Stimulated activated naive CD8-positive, alpha-beta T cell treated with anti-CD3 and anti-CD28 coated beads, Interleukin-15, amount 100 ng/mL, for 72 hours (primary cell): ENCODE measurements around the gene NR2F2.
A peak's percentile ranks its signal among the peaks of the same experiment; 100 is the strongest.

ENCODE experiments used
- ATAC-seq: fragments of 150-1000 bp; cut with Tn5 transposase; 2 replicates; pipeline ENCODE4 v1.10.0; 2021; ENCODE audit warnings: mild to moderate bottlenecking, moderate library complexity
- DNase-seq, 2 donors: peaks; one replicate each; pipeline ENCODE4 v3.0.0; 2021 to 2022
- H3K27ac Mint-ChIP-seq, 2 donors: one replicate each; pipeline ENCODE4 v1.8.0; 2022; ENCODE audit warnings: mild to moderate bottlenecking in 2 of 2, mixed read lengths in 2 of 2, moderate library complexity in 2 of 2
- H3K27me3 Mint-ChIP-seq: one replicate; pipeline ENCODE4 v1.8.0; 2022; ENCODE audit warnings: mixed read lengths
- H3K4me1 Mint-ChIP-seq: one replicate; pipeline ENCODE4 v1.8.0; 2022; ENCODE audit warnings: mild to moderate bottlenecking, mixed read lengths
- H3K4me3 Mint-ChIP-seq, 2 donors: one replicate each; pipeline ENCODE4 v1.8.0; 2022; ENCODE audit warnings: mild to moderate bottlenecking in 2 of 2, mixed read lengths in 2 of 2, moderate library complexity in 1 of 2
- H3K9me3 Mint-ChIP-seq, 2 donors: one replicate each; pipeline ENCODE4 v1.8.0; 2022; ENCODE audit warnings: mixed read lengths in 2 of 2

NR2F2 gene

DNA sequence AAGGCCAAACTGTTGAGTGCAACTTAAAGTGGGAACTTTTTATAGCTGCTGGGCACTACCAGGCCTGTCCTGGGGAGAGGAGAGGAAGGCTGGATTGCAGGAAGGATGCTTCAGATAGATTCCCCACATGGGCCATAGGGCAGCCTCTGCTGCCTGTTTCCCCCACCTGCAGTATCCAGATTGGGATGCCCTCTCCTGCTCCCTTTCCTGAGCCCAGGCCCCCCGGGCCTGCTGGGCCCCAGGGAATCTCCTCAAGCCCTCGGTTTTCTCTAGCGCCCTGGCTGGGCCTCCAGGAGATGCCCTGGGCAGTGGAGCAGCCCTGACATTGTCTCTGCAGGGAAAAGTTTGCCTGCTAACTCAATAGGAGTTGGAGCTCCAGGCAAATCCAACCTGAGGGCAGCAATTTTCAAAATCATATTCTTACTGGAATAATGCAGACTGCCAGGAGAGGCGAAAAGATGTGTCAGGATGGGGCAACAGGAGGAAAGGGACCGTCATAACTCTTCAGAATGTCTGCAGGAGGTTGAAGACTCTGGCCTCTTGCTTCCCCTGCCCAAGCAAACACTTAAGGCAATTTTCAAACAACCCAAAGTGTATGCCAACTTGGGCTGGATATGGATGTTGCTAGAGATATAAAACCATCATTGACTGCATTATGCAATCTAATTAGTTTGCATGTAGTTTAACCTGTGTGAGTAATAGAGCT is 4.4 kb downstream of the NR2F2 start:
- H3K4me3 Mint-ChIP-seq, result no peak overlapping the region
- ATAC-seq, result no peak

DNA sequence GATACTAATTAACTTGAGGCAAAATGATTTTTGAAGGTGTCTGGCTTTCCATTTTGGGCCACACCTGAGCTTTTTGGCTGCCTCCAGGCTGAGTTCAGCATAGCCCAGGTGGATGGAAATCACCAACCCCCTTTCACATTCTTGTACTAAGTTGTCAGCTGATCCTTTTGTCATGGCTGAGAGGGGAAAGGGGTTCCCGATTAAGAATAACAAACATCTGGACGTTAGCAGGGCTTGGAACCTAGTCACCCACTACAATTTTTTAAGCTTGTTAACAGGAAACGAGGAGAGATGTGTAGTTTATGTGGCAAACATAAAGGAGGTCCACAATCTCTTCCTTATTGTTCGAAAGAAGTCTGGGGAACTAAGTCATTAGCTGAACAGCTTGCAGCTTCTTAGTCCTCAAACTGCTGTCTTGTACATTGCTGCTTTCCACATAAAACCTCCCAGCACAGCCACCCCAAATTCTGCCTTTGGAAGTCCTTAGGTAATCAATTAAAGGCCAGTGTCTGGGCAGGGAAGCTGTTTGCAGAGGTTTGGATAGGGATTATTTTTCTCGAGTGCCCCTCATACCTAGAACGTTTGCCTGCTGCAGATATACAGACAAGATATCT is 5.0 kb downstream of the NR2F2 start:
- DNase-seq (no peak), ATAC-seq (no peak)
- peaks cover 97% of the 10 kb centered on the region for H3K27me3 Mint-ChIP-seq
- peaks cover 27% of the 10 kb centered on the region for H3K4me1 Mint-ChIP-seq
- no peak overlapping the region for H3K4me3 Mint-ChIP-seq
- H3K9me3 Mint-ChIP-seq, result no peaks in the 10 kb centered on the region
- H3K27ac Mint-ChIP-seq, result no peak overlapping the region

More for the DNA sequence above, 4.4 kb downstream of the NR2F2 start:
- H3K4me1 Mint-ChIP-seq, result peaks cover 31% of the 10 kb centered on the region
- DNase-seq, result no peak
- no peak overlapping the region for H3K27ac Mint-ChIP-seq
- H3K27me3 Mint-ChIP-seq, result peaks cover 97% of the 10 kb centered on the region
- H3K9me3 Mint-ChIP-seq, result no peaks in the 10 kb centered on the region

DNA sequence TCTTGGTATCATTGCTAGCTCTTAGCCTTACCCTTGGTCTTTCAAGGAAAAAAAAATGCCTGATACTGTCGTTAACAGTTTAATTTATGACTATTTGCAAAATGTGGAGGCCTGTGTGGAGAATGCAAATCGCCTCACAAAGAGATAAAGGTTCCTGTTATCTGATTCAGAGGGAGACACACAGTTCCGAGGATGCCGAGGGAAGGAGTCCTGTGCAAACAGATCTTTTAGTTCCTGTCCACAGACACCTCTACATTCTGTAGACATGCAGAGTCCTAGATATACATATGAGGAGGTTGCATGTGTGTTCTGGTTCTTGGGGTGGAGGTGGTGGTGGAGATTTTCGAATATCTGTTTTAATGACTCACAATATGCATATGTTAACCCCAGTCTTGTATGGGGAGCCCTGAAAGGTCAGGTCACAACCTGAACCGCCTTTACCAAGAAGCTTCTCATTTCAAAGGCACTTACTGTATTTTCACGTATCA is 5.7 kb downstream of the NR2F2 start:
- peaks cover 25% of the 10 kb centered on the region for H3K4me1 Mint-ChIP-seq
- ATAC-seq (no peak), DNase-seq (no peak)
- H3K27me3 Mint-ChIP-seq, result peaks cover 97% of the 10 kb centered on the region
- no peak overlapping the region for H3K4me3 Mint-ChIP-seq
- no peak overlapping the region for H3K27ac Mint-ChIP-seq
- H3K9me3 Mint-ChIP-seq, result no peaks in the 10 kb centered on the region

DNA sequence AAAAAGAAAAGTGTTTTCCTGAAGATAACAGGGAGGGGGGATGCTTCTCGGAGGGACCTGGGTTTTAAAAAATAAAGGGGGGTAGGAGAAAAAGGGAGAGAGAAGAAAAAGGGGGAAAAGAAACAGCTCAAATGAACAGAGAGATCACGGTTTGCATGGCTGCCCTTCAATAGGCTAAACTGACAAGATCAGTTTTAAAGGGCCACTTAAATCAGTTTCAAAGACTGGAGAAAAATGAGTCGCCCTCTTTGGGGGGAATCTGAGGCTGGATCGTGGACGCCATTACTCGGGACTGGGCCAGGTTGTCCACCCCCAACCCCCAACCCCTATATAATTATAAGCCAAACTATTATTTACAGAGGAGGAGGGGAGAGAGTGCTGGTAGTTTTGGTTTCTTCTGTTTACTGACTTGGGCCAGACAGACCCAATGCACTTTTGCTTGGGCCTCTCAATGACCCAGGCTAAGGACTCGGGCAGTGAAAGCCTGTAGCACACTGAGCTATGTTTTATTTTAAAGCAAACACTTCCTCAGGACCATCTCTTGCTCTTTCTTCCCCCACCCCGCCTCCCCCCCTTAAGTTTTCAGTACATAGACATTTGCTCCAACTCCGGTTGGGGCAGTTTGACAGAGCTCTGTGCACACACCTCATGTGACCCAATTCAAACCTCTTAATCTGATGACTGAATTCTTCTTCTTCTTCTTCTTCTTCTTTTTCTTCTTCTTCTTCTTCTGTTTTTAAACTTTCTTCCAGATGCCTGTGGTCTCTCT is 6.3 kb downstream of the NR2F2 start:
- Mint-ChIP-seq H3K9me3 (no peaks in the 10 kb centered on the region), H3K27me3 (peaks cover 97% of the 10 kb centered on the region), H3K27ac (no peak overlapping the region), H3K4me1 (peaks cover 19% of the 10 kb centered on the region), H3K4me3 (no peak overlapping the region)
- DNase-seq (no peak), ATAC-seq (no peak)

DNA sequence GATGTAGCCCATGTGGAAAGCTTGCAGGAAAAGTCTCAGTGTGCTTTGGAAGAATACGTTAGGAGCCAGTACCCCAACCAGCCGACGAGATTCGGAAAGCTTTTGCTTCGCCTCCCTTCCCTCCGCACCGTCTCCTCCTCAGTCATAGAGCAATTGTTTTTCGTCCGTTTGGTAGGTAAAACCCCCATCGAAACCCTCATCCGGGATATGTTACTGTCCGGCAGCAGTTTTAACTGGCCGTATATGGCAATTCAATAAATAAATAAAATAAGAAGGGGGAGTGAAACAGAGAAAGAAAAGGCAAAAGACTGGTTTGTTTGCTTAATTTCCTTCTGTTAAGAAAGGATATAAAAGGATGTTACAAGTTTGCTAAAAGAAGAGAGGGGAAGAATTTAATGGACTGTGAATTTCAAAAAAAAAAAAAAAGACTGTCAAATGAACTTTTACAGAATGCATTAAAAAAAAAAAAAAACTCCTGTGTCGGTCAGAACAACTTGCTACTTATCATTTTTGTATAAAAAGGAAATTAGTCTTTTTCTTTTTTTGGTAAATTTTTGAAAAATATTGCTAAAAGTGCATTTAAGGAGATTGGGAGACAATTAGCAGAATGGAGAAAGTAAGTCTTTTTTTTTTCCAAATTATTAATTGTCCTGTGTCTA is 7.0 kb downstream of the NR2F2 start:
- no peak for DNase-seq
- no peak overlapping the region for H3K4me3 Mint-ChIP-seq
- H3K27ac Mint-ChIP-seq, result no peak overlapping the region
- peaks cover 0 to under 1% of the 10 kb centered on the region in 2 donors for H3K9me3 Mint-ChIP-seq
- ATAC-seq, result no peak
- peaks cover 99% of the 10 kb centered on the region for H3K27me3 Mint-ChIP-seq
- H3K4me1 Mint-ChIP-seq, result peaks cover 16% of the 10 kb centered on the region

DNA sequence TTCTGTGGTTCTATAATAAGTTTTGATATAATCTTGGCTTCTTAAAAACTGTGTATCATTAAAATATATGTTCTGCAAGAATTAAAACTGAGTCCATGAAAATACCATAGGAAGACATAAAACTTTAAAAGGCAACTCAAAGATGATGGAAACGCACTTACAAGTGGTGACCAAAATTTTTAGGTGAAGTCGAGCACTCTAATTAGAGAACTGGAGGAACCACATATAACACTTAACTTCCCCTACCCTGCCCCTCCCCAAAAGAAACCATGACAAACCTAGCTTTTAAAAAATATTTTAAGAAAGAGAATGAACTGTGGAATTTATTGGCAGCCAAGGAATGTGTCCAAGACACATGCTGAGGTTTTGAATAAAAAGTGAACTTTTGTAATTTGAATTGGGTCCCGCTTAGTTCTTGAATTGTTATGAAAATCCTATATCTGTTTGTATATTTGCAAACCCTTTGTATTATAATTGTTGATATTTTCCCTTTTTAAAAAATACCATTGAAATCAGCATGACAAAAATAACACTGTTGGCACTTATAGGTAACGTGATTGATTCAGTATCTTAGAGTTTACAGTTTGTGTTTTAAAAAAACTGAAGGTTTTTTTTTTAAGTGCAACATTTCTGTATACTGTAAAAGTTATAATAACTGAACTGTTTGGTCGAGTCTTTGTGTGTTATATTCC is 7.7 kb downstream of the NR2F2 start:
- Mint-ChIP-seq H3K4me1 (peaks cover 10% of the 10 kb centered on the region), H3K27me3 (peaks cover 99% of the 10 kb centered on the region), H3K4me3 (no peak overlapping the region), H3K9me3 (peaks cover 0 to 7% of the 10 kb centered on the region in 2 donors), H3K27ac (no peak overlapping the region)
- DNase-seq (no peak), ATAC-seq (no peak)

DNA sequence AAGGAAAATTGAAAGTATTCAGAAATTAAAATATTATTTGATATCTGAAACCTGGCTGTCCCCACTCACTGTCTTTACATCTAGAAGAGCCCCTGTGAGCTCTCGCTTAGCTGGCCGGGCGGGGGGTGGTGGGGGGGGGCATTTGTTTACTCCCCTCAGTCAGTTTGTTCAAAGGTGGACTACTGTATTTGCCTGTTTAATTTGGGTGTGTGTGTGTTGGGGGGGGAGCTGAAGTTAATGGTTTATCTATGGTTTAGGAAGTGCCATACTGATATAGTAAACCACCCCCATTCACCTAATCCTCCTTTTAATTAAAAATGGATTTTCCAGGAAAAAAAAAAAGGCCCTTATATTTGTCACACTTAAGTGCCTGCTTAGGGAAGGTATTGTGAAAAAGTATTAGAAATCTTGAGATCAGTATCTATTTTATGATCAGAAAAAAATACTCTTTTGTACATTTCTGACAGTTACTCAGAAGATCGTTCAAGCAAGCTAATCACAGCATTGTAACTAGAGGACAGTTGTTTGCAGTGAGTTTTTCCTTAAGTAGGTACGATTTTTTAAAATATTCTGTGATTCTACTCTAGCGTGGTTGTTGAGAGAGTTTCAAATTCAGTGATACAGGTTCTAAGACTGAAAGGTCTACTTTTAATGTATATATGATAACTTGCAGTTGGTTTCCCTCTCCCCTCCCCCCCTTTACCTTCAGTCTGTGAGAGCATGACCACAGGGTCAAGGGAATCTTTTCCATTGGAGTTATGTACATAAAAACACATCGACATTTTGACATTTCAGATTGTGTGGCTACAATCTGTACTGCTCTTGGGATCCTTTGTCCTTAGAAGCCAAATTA is 8.5 kb downstream of the NR2F2 start:
- H3K27me3 Mint-ChIP-seq, result peaks cover 99% of the 10 kb centered on the region
- no peak for ATAC-seq
- no peak overlapping the region for H3K4me3 Mint-ChIP-seq
- peaks cover 0 to 7% of the 10 kb centered on the region in 2 donors for H3K9me3 Mint-ChIP-seq
- peaks cover 5% of the 10 kb centered on the region for H3K4me1 Mint-ChIP-seq
- H3K27ac Mint-ChIP-seq, result no peak overlapping the region
- DNase-seq, result no peak

DNA sequence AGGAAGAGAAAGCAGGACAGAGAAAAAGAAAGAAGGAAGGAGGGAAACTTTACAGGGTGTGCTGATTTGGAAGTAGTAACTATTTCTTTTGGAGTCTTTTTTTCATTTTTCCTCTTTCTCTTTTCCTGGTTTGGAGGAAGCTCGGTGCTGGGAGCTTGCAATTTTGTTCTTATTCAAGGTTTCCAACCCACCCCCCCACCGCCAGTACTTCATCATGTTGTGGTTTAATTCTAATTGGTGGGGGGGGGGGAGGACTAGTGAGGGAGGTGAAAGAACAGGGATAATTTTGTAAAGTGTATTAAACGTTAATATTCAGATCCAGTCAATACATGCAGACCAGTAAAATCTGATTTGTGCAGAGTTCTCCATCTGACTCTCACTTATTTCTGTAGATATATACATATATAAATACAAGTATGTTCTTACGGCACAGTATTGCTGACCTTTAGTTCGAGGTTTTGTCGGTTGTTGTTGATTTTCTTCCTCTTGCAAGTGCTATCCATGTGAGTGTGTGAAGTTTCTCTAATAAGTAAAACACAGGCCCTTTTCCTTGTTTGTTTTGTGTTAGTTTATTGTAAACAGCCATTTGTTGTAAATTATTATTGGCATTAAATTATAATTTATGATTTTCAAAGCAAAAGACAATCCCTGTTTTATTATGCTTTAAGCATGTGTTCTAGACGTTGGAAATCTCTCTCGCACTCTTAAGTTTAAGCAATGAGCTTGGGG is 9.3 kb downstream of the NR2F2 start:
- Mint-ChIP-seq H3K9me3 (peaks cover 0 to 7% of the 10 kb centered on the region in 2 donors), H3K4me1 (peaks cover 5% of the 10 kb centered on the region), H3K4me3 (no peak overlapping the region), H3K27ac (no peak overlapping the region), H3K27me3 (peaks cover 99% of the 10 kb centered on the region)
- ATAC-seq, result no peak
- no peak for DNase-seq

DNA sequence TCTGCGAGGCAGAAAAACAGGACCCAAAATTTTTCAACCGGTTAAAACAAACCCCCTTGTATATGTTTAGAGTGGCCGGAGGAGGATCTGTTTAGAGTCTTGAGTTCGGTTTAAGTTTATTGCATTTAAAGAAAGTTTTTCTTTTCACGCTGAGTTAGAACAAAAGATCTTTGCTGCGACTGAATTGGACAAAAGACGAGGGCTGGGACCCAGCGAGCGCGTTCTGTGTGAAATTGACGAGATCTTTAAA is 9.8 kb downstream of the NR2F2 start:
- ATAC-seq (no peak), DNase-seq (no peak)
- Mint-ChIP-seq H3K4me3 (no peak overlapping the region), H3K4me1 (peaks cover 6% of the 10 kb centered on the region), H3K27ac (no peak overlapping the region), H3K27me3 (peaks cover 99% of the 10 kb centered on the region), H3K9me3 (peaks cover 0 to 7% of the 10 kb centered on the region in 2 donors)

DNA sequence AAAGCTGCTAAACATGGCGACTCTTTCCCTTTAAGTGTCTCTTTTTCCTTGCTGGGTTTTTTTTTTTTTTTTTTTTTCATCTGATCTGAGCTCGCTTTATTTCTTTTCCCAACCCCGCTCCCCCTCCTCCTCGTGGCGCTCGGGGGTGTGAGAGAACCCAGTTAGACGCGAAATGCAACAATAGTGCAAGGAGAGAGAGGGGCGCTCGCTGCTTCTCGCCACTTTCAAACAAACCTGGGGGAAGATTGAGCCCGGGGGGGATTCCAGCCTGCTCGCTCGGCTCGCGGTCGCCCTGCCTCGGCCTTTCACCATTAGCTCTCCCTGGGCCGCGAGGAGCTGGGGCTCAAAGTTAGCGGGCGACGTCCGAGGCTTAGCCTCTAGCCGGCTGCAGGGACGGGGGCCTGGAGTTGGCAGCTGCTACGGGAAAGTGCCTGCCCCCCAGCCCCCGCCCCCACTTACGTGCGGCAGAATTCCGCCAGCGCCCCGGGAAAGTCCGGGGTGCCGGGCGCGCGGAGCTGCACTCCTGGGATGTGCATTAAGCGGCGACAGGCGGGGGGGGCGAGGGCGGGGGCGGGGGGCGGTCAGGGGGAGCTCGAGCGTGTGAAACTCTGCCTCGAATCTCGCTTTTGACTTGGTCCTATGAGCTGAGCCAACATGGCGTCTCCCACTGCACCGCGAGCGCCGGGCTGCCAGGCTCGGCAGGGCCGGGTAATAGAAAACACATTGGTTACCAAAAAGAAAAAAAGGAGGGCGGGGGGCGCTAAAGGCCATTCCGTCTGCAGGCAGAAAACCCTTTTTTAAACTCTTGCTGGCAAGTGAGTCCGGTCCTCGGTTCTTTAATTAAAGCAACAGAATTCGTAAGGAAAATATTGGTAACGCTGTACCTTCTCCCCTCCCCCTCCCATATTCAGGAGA is 10.4 kb downstream of the NR2F2 start:
- Mint-ChIP-seq H3K4me3 (peak overlapping the region; percentile 3), H3K9me3 (peaks cover 0 to 7% of the 10 kb centered on the region in 2 donors), H3K27ac (no peak overlapping the region), H3K27me3 (peaks cover 99% of the 10 kb centered on the region), H3K4me1 (peaks cover 12% of the 10 kb centered on the region)
- no peak for DNase-seq
- no peak for ATAC-seq

DNA sequence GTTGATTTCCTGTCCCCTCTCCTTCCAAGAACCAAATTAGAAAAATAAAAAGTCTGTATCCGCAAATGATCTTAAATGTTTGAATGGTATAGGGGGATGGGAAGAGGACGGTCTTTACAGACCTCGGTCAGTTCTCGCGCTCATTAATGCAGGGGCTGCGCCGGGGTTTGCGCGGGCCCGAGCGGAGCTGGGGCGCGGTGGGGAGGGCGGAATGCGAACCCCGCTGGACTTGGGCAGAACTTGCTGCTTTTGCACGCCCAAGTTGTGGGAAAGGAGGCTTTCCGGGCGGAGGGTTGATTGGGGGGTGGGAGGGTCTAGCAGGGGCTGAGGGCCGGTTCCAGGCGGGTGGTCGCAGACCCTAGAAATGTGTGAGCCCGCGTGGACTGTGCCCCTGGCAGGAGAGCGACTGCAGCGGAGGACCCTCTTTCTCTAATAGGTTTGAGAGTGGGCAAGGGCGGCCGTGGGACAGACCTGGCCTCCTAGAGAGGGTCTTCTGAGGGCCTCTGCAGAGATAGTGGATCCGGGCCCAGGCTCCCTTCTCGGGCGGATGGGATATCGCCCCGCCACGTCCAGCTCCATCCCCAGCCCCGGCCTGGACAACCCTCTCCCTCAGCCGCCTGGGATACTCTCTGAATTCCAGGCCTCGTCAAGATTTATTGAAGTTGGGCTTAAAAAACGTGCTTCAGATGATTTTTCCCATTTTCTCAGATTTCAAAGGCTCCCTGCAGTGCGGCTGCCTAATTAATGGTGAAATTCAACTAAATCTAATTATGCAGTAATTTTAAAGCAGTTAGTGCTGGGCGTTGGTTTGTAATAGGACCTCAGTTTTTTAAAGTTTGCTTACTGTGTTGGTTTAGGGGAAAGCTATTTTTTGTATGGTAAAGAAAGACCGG is 11.3 kb downstream of the NR2F2 start:
- no peak for DNase-seq
- Mint-ChIP-seq H3K4me3 (peak overlapping the region in 1 of 2 donors; percentile 3), H3K27me3 (peaks cover 99% of the 10 kb centered on the region), H3K4me1 (peaks cover 13% of the 10 kb centered on the region), H3K27ac (no peak overlapping the region), H3K9me3 (peaks cover 0 to 7% of the 10 kb centered on the region in 2 donors)
- no peak for ATAC-seq

DNA sequence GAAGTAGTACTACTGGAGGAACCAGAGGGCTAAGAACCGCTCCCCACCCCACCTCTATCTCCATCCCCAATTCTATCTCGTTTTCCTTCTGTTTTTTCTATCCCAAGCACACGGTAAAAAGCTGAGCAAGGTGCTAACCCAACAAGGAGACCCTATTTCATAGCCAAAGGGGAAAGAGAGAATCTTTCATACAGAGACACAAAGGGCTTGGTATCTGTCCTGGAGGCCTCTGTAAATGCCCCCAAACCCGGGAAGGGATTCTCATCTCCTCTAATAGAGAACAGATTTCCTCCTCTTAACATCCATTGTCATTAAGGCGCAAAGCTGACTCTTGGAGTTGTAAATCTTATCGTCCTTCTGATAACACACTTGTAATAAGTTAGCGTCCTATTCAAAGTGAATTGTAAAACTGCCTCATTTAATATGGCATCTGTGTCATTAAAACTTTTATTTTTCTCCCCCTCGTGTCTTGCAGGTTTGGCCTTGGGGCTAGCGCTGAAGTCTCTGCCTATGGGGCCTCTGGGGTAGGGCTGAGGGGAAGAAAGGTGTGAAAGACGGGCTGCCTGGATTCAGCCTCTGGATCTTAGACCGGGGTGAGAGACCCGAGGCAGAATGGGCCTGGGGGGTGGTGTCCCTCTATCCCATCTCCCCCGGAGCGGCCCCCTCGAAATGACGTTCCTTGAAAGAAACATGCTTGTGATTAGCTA is 12.1 kb downstream of the NR2F2 start:
- H3K27ac Mint-ChIP-seq, result peak overlapping the region in 1 of 2 donors; percentile 56
- no peak for ATAC-seq
- no peak overlapping the region for H3K4me3 Mint-ChIP-seq
- peaks cover 13% of the 10 kb centered on the region for H3K4me1 Mint-ChIP-seq
- no peak for DNase-seq
- H3K27me3 Mint-ChIP-seq, result peaks cover 99% of the 10 kb centered on the region
- peaks cover 0 to 7% of the 10 kb centered on the region in 2 donors for H3K9me3 Mint-ChIP-seq
